DND-41 (cell line): ENCODE data around the gene FGD6.

Source experiments
- ATAC-seq: fragments of 200-7000 bp; cut with Tn5 transposase; 3 replicates; pipeline ENCODE4 v1.9.1; 2021; ENCODE audit warnings: low read depth; ENCODE audit not compliant: insufficient read depth
- DNase-seq: peaks from one replicate; pipeline ENCODE4 v3.0.0-alpha.2; 2020
- H2AFZ ChIP-seq: 2 replicates; pipeline ENCODE4 v1.6.0; 2012; ENCODE audit warnings: low read depth, low read length
- H3K27ac ChIP-seq: 2 replicates; pipeline ENCODE4 v1.5.1; 2012; ENCODE audit warnings: low read length, inconsistent platforms
- H3K27me3 ChIP-seq: fragments of 200-600 bp; sonication (generic); 2 replicates; pipeline ENCODE4 v1.6.0; 2012; ENCODE audit warnings: low read length, mild to moderate bottlenecking, inconsistent platforms; ENCODE audit not compliant: insufficient read depth, poor library complexity
- H3K36me3 ChIP-seq: 2 replicates; pipeline ENCODE4 v1.5.1; 2012; ENCODE audit warnings: low read length, inconsistent platforms; ENCODE audit not compliant: insufficient read depth
- H3K4me1 ChIP-seq: 2 replicates; pipeline ENCODE4 v1.5.1; 2012; ENCODE audit warnings: mild to moderate bottlenecking, low read length; ENCODE audit not compliant: insufficient read depth
- H3K4me2 ChIP-seq: 2 replicates; pipeline ENCODE4 v1.6.0; 2012; ENCODE audit warnings: mild to moderate bottlenecking, moderate library complexity, low read length, inconsistent platforms; ENCODE audit not compliant: insufficient read depth
- H3K4me3 ChIP-seq, 2 experiments: fragments of 200-600 bp in 1 of 2; shearing (Covaris generic) in 1 of 2; 2 replicates each; pipeline ENCODE4 v1.5.1; 2012 to 2016; ENCODE audit warnings: inconsistent platforms in 2 of 2, low read length in 2 of 2, mild to moderate bottlenecking in 2 of 2, low read depth in 1 of 2, moderate library complexity in 1 of 2
- H3K79me2 ChIP-seq: 2 replicates; pipeline ENCODE4 v1.6.0; 2012; ENCODE audit warnings: low read length, inconsistent platforms; ENCODE audit not compliant: insufficient read depth
- H3K9ac ChIP-seq: 2 replicates; pipeline ENCODE4 v1.6.0; 2012; ENCODE audit warnings: low read depth, mild to moderate bottlenecking, inconsistent platforms, low read length, moderate library complexity
- H3K9me3 ChIP-seq: 2 replicates; pipeline ENCODE4 v1.5.1; 2012; ENCODE audit warnings: low read length, moderate library complexity, mild to moderate bottlenecking, inconsistent platforms; ENCODE audit not compliant: insufficient read depth, severe bottlenecking
- H4K20me1 ChIP-seq: 2 replicates; pipeline ENCODE4 v1.6.0; 2012; ENCODE audit warnings: low read length; ENCODE audit not compliant: insufficient read depth
- EZH2 ChIP-seq: IDR thresholded peaks from 3 replicates; pipeline ENCODE4 v1.6.1; 2012; ENCODE audit warnings: borderline replicate concordance, low read depth, mild to moderate bottlenecking, moderate library complexity, low read length, inconsistent platforms; ENCODE audit not compliant: severe bottlenecking
- TF ChIP-seq, protein P1 (sequence below): IDR thresholded peaks from 2 replicates; pipeline ENCODE4 v1.5.1; 2012; ENCODE audit warnings: borderline replicate concordance, low read length, moderate library complexity, mild to moderate bottlenecking; ENCODE audit not compliant: poor library complexity, severe bottlenecking; ENCODE audit errors: extremely low read depth

FGD6 gene

DNA sequence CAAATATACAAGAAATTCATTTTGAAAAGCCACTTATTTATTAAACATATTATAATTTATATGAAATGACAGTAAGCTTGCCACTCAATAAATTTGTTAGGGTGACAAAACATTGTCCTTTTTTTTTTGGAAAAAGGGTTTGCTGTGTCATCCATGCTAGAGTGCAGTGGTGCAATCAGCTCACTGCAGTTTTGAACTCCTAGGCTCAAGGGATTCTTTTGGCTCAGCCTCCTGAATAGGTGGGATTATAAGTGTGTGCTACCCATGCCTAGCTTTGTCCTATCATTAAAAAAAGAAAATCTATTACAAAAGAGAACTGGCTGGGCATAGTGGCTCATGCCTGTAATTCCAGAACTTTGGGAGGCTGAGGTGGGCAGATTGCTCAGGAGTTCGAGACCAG, 66.8 kb downstream of the FGD6 start:
- Histone ChIP-seq H3K36me3 (no peaks in the 10 kb centered on the region), H3K4me1 (no peaks in the 10 kb centered on the region)

DNA sequence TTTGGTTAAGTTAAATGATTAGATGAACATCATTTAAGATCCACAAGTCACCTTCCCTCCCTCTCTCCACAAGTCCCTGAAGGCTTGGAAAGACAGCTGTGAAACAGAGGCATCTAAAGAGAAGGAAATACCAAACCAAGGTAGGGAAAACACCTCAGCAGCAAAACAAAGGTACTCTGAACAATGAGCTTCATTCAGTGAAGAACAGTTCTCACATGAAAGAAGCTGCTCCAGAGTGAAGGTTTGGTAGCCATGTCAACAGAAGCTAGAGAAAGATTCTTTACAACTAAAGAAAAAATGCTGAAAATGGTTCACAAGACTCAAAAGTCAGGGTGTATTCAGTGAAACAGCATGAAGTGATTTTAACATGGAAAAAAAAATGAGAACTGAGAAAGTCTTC, 69.4 kb downstream of the FGD6 start:
- no peaks in the 10 kb centered on the region for H4K20me1 ChIP-seq
- H3K79me2 ChIP-seq = no peaks in the 10 kb centered on the region
- no peak overlapping the region for H3K4me2 ChIP-seq
- no peaks in the 10 kb centered on the region for H3K27me3 ChIP-seq
- ATAC-seq (no peak), DNase-seq (no peak)
- TF ChIP-seq EZH2 = no peak
- TF ChIP-seq, protein P1, sequence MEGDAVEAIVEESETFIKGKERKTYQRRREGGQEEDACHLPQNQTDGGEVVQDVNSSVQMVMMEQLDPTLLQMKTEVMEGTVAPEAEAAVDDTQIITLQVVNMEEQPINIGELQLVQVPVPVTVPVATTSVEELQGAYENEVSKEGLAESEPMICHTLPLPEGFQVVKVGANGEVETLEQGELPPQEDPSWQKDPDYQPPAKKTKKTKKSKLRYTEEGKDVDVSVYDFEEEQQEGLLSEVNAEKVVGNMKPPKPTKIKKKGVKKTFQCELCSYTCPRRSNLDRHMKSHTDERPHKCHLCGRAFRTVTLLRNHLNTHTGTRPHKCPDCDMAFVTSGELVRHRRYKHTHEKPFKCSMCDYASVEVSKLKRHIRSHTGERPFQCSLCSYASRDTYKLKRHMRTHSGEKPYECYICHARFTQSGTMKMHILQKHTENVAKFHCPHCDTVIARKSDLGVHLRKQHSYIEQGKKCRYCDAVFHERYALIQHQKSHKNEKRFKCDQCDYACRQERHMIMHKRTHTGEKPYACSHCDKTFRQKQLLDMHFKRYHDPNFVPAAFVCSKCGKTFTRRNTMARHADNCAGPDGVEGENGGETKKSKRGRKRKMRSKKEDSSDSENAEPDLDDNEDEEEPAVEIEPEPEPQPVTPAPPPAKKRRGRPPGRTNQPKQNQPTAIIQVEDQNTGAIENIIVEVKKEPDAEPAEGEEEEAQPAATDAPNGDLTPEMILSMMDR = no peak
- no peak overlapping the region for H3K9ac ChIP-seq
- no peaks in the 10 kb centered on the region for H3K9me3 ChIP-seq
- H3K4me3 ChIP-seq = no peak overlapping the region
- no peak overlapping the region for H3K27ac ChIP-seq
- H3K36me3 ChIP-seq = no peaks in the 10 kb centered on the region
- no peak overlapping the region for H2AFZ ChIP-seq
- H3K4me1 ChIP-seq = no peaks in the 10 kb centered on the region

More for the DNA sequence above, 66.8 kb downstream of the FGD6 start:
- H3K27me3 ChIP-seq = no peaks in the 10 kb centered on the region
- H3K9ac ChIP-seq = no peak overlapping the region
- no peak overlapping the region for H3K4me2 ChIP-seq
- H3K4me3 ChIP-seq = no peak overlapping the region
- no peak overlapping the region for H3K27ac ChIP-seq
- ATAC-seq = no peak
- DNase-seq = no peak
- no peak overlapping the region for H2AFZ ChIP-seq
- no peak for TF ChIP-seq EZH2
- TF ChIP-seq, protein P1 = no peak
- no peaks in the 10 kb centered on the region for H4K20me1 ChIP-seq
- no peaks in the 10 kb centered on the region for H3K9me3 ChIP-seq
- no peaks in the 10 kb centered on the region for H3K79me2 ChIP-seq

DNA sequence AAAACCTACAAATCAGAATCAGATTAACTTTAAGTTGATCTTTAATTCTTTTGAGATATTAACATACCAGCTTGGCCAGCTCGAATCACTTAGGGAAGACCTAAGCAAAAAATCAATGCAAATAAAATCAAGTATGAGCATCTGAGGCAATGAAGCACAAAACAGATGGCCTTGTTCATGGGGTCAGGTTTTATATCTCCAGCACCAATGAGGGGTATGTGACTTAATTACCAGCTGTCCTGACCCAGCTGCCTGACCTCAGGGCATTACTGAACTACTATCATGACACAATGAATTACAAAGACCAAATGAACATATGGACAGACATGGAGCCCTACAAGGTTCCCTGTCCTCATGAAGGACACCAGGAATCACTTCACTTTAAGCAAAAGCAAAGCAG, 70.5 kb downstream of the FGD6 start:
- no peaks in the 10 kb centered on the region for H3K27me3 ChIP-seq
- no peaks in the 10 kb centered on the region for H3K36me3 ChIP-seq
- H2AFZ ChIP-seq = no peak overlapping the region
- H4K20me1 ChIP-seq = no peaks in the 10 kb centered on the region
- H3K9ac ChIP-seq = no peak overlapping the region
- ATAC-seq = no peak
- no peaks in the 10 kb centered on the region for H3K4me1 ChIP-seq
- no peak overlapping the region for H3K4me3 ChIP-seq
- H3K79me2 ChIP-seq = no peaks in the 10 kb centered on the region
- no peak overlapping the region for H3K4me2 ChIP-seq
- no peaks in the 10 kb centered on the region for H3K9me3 ChIP-seq
- no peak for DNase-seq
- no peak overlapping the region for H3K27ac ChIP-seq
- TF ChIP-seq EZH2 = no peak
- TF ChIP-seq, protein P1 = no peak
